Measurements from ENCODE around the gene PSMG4. TPM values are rescaled to one million over a fixed set of nuclear protein-coding genes. Genes with fewer than 3 reads are reported as not detected.

PSMG4 gene
- total and polyA plus RNA-seq, 8 donors, result 16.9 to 27.5 (median 22.2) TPM

DNA sequence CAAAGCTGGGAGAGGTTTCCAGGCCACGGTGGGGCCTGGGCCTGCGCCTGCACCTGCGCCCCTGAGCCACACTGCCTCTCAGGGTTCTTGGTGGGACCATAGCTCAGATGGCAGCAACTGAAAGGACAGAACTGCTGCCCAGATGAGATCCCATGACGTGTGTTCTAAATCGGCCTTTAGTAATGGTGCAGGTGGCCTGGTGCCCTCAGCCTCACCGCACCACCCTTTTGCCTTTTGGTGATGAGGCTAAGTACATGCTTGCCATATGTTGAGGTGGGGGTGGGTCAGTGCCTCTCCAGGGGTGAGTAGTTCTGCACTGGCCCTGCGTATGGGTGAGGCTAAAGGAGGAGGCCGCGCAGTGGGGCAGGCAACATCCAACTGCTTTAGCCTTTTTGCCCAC, 7.4 kb downstream of the PSMG4 start:
- no peak overlapping the region for H3K27ac ChIP-seq
- H3K9me3 ChIP-seq, result no peaks in the 10 kb centered on the region
- TF ChIP-seq, protein P1, sequence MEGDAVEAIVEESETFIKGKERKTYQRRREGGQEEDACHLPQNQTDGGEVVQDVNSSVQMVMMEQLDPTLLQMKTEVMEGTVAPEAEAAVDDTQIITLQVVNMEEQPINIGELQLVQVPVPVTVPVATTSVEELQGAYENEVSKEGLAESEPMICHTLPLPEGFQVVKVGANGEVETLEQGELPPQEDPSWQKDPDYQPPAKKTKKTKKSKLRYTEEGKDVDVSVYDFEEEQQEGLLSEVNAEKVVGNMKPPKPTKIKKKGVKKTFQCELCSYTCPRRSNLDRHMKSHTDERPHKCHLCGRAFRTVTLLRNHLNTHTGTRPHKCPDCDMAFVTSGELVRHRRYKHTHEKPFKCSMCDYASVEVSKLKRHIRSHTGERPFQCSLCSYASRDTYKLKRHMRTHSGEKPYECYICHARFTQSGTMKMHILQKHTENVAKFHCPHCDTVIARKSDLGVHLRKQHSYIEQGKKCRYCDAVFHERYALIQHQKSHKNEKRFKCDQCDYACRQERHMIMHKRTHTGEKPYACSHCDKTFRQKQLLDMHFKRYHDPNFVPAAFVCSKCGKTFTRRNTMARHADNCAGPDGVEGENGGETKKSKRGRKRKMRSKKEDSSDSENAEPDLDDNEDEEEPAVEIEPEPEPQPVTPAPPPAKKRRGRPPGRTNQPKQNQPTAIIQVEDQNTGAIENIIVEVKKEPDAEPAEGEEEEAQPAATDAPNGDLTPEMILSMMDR (IDR thresholded peaks at IDR 0.05), result no peak
- intact Hi-C loops (cut with DNase I), result no loop called here
- peaks cover 0 to 52% of the 10 kb centered on the region in 2 donors for H3K36me3 ChIP-seq
- peaks cover 0 to 15% of the 10 kb centered on the region in 2 donors for H3K4me1 ChIP-seq
- no peak overlapping the region for H3K4me3 ChIP-seq
- H3K27me3 ChIP-seq, result no peaks in the 10 kb centered on the region
- ATAC-seq (no peak), DNase-seq (no peak)

GRCh38 chr6:3267162-3267561, 8.4 kb downstream of the PSMG4 start:
- H3K27me3 ChIP-seq, result no peaks in the 10 kb centered on the region
- H3K9me3 ChIP-seq, result no peaks in the 10 kb centered on the region
- H3K4me3 ChIP-seq, result no peak overlapping the region
- ATAC-seq, result peak; percentile 79
- intact Hi-C loops (cut with DNase I), result no loop called here
- H3K27ac ChIP-seq, result no peak overlapping the region
- H3K36me3 ChIP-seq, result peaks cover 0 to 61% of the 10 kb centered on the region in 2 donors
- TF ChIP-seq, protein P1 (IDR thresholded peaks at IDR 0.05), result no peak
- peak in 1 of 4 donors; percentile 66 for DNase-seq
- peaks cover 0 to 5% of the 10 kb centered on the region in 2 donors for H3K4me1 ChIP-seq

DNA sequence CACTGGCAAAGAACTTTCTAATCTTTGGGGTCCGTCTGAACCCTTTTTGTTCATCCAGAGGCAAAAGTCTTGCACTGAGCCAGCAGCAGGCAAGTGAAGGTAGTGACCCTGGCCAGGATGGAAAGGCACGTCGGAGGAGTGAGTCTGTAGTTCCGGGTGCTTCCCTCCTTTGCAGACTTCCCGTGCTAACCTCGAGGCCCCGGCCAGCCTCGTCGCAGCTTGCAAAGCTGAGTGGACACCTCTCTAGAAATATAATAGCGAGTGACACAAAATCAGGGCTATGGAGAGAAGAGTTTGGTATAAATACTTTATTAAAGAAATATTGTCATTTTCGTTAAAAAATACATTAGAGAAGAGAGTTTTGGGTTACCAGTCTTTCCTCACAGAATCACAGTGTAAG, 9.9 kb downstream of the PSMG4 start:
- Histone ChIP-seq H3K9me3 (no peaks in the 10 kb centered on the region), H3K27me3 (no peaks in the 10 kb centered on the region), H3K27ac (no peak overlapping the region), H3K36me3 (peaks cover 0 to 68% of the 10 kb centered on the region in 2 donors), H3K4me1 (no peaks in the 10 kb centered on the region), H3K4me3 (no peak overlapping the region)
- TF ChIP-seq, protein P1 (IDR thresholded peaks at IDR 0.05), result no peak
- DNase-seq, result no peak
- intact Hi-C loops (cut with DNase I), result no loop called here
- no peak for ATAC-seq

DNA sequence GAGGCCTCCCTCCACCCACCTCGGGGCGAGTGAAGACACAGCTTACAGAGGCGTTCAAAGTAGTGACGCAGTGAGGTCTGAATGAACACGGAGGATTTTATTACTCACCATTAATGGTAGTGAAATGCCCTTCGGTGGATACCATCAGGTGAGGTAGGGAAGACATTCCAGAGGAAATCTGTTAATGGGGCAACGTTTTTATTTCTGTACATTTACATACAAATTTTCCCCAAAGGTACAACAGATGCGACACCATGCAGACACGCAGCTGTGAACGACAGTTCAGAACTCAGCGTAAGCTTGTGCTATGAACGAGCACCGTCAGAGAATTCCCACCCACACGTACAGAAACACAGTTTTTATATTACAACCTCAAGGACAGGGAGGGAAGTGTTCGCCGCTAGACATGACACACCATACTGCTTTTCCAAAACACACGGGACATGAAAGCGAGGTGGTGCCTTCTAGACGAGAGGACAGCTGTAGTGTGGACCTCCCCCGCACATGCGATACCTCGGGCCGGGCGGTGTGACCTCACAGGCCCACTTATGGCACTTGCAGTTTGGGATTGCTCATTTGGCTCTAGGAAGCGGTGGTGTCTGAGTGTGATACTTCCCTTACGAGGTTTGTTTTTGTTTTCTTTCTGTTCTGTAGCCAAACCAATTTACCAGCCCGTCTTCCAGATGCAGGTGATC, 10.7 kb downstream of the PSMG4 start:
- no peak overlapping the region for H3K27ac ChIP-seq
- H3K36me3 ChIP-seq, result peaks cover 0 to 60% of the 10 kb centered on the region in 2 donors
- intact Hi-C loops (cut with DNase I), result no loop called here
- no peaks in the 10 kb centered on the region for H3K4me1 ChIP-seq
- H3K9me3 ChIP-seq, result no peaks in the 10 kb centered on the region
- TF ChIP-seq, protein P1 (IDR thresholded peaks at IDR 0.05), result no peak
- no peak for ATAC-seq
- H3K4me3 ChIP-seq, result no peak overlapping the region
- no peaks in the 10 kb centered on the region for H3K27me3 ChIP-seq
- no peak for DNase-seq

GRCh38 chr6:3270258-3270657, 11.5 kb downstream of the PSMG4 start:
- H3K36me3 ChIP-seq, result peaks cover 0 to 55% of the 10 kb centered on the region in 2 donors

More at GRCh38 chr6:3270258-3270657, 11.5 kb downstream of the PSMG4 start:
- no peaks in the 10 kb centered on the region for H3K27me3 ChIP-seq
- no peak overlapping the region for H3K4me3 ChIP-seq
- intact Hi-C loops (cut with DNase I), result loop anchor here in 1 of 2 donors (10.0 kb wide), 1 partner anchor 465 kb away; no protein-coding TSS in a partner anchor
- H3K9me3 ChIP-seq, result no peaks in the 10 kb centered on the region
- TF ChIP-seq, protein P1 (IDR thresholded peaks at IDR 0.05), result no peak
- ATAC-seq (peak; percentile 78), DNase-seq (no peak)
- H3K27ac ChIP-seq, result no peak overlapping the region
- H3K4me1 ChIP-seq, result no peaks in the 10 kb centered on the region

Data from left lung (tissue), 10 donors.